ENCODE results near the gene TCEAL9. TPM values are rescaled to one million over a fixed set of nuclear protein-coding genes. Genes with fewer than 3 reads are reported as not detected.
A peak's percentile ranks its signal among the peaks of the same experiment; 100 is the strongest.

Gene TCEAL9
- total RNA-seq, 8 experiments from 2014 or later, result 50.0 to 157 (median 69.9) TPM

GRCh38 chrX:103405009-103405333 lies 48.7 kb downstream of the TCEAL9 start:
- no peak for ATAC-seq (replicated peaks in 6 of 8)
- in situ Hi-C loops (cut with MboI; ENCODE audit: low pct_unique_long_range_greater_than_20kb in 2 of 9, low sequenced_read_pairs in 9 of 9, unreplicated experiment in 9 of 9), result no loop called here
- Histone ChIP-seq H3K27ac (peak overlapping the region; percentile 72 to 86), H3K4me1 (replicated peaks in 1 of 2) (peaks cover 8 to 12% of the 10 kb centered on the region in 2 donors), H3K4me3 (peak overlapping the region; percentile 55 to 74 (median 68))
- WGBS, 10 experiments, result 0 to 15% (median 0%) methylated on average over 1 to 5 of the region's 7 CpGs; no CpG with 5 or more reads in 7 of the 10 experiments

GRCh38 chrX:103406256-103406655 lies 50.0 kb downstream of the TCEAL9 start:
- peak overlapping the region in 1 of 5 donors; percentile 69 for H3K4me3 ChIP-seq
- WGBS, 10 experiments, result 60% methylated on average over 1 of the region's 1 CpG; no CpG with 5 or more reads in 9 of the 10 experiments
- peaks cover 7 to 12% of the 10 kb centered on the region in 2 donors for H3K4me1 ChIP-seq (replicated peaks in 1 of 2)
- in situ Hi-C loops (cut with MboI; ENCODE audit: low pct_unique_long_range_greater_than_20kb in 2 of 9, low sequenced_read_pairs in 9 of 9, unreplicated experiment in 9 of 9), result no loop called here
- ATAC-seq (replicated peaks in 6 of 8), result no peak
- no peak overlapping the region for H3K27ac ChIP-seq

GRCh38 chrX:103407776-103408175 lies 51.5 kb downstream of the TCEAL9 start:
- H3K4me1 ChIP-seq (replicated peaks in 1 of 2), result peaks cover 6 to 12% of the 10 kb centered on the region in 2 donors
- WGBS, 10 experiments, result 57 to 100% (median 90%) methylated on average over 1 to 2 of the region's 2 CpGs; no CpG with 5 or more reads in 4 of the 10 experiments

More at GRCh38 chrX:103407776-103408175, 51.5 kb downstream of the TCEAL9 start:
- in situ Hi-C loops (cut with MboI; ENCODE audit: low pct_unique_long_range_greater_than_20kb in 2 of 9, low sequenced_read_pairs in 9 of 9, unreplicated experiment in 9 of 9), result no loop called here
- H3K4me3 ChIP-seq, result no peak overlapping the region
- ATAC-seq (replicated peaks in 6 of 8), result no peak
- H3K27ac ChIP-seq, result no peak overlapping the region

Other genes with a start within 250 kb of the TCEAL9 start
- gene BEX4, start 141.4 kb upstream of the TCEAL9 start, total RNA-seq, result 100 to 1,000 TPM in 5 of 8 experiments, 10 to 100 TPM in 1, 1 to 10 TPM in 1, under 1 TPM in 1; 0.56 to 199 (median 110) TPM
- gene TCEAL8, start 101.4 kb upstream of the TCEAL9 start, total RNA-seq, result 100 to 1,000 TPM in 4 of 8 experiments, 10 to 100 TPM in 4; 69.1 to 145 (median 105) TPM
- 10 to 100 TPM in 5 of 8 experiments, 1 to 10 TPM in 2, under 1 TPM in 1; 0.87 to 47.2 (median 11.4) TPM for gene TCEAL5, start 79.8 kb upstream of the TCEAL9 start, total RNA-seq
- gene BEX2, start 45.5 kb upstream of the TCEAL9 start, total RNA-seq, result 100 to 1,000 TPM in 4 of 8 experiments, 10 to 100 TPM in 3, 1 to 10 TPM in 1; 1.5 to 166 (median 99.5) TPM
- gene TCEAL7, start 26.3 kb upstream of the TCEAL9 start, total RNA-seq, result 10 to 100 TPM in 6 of 8 experiments, 1 to 10 TPM in 1, not detected in 1; 9.5 to 65.1 (median 34.1) TPM
- gene BEX3, start 20.0 kb downstream of the TCEAL9 start, total RNA-seq, result 100 to 1,000 TPM in 7 of 8 experiments, 10 to 100 TPM in 1; 70.9 to 433 (median 289) TPM
- 1 to 10 TPM in 7 of 8 experiments, under 1 TPM in 1; 0.76 to 3.8 (median 2.2) TPM for gene RAB40A, start 163.0 kb downstream of the TCEAL9 start, total RNA-seq
- 100 to 1,000 TPM in 2 of 8 experiments, 10 to 100 TPM in 6; 55.7 to 147 (median 80.2) TPM for gene TCEAL4, start 229.0 kb downstream of the TCEAL9 start, total RNA-seq